Central memory CD8-positive, alpha-beta T cell (primary cell): ENCODE data around the gene ARVCF.
A peak's percentile ranks its signal among the peaks of the same experiment; 100 is the strongest.

ENCODE experiments used
- ATAC-seq: fragments of 150-1000 bp; cut with Tn5 transposase; replicated peaks from 2 replicates; pipeline ENCODE4 v1.10.0; 2022; ENCODE audit warnings: mild to moderate bottlenecking, moderate FRiP score, moderate number of reproducible peaks; ENCODE audit not compliant: poor library complexity, severe bottlenecking; ENCODE audit errors: extremely low read depth
- DNase-seq, 2 donors: peaks; one replicate each; pipeline ENCODE4 v3.0.0; 2021; ENCODE audit warnings: low spot score in 2 of 2
- H3K27ac Mint-ChIP-seq: one replicate; pipeline ENCODE4 v1.8.0; 2022; ENCODE audit warnings: low read depth, mild to moderate bottlenecking, moderate library complexity, mixed read lengths
- H3K27me3 Mint-ChIP-seq: one replicate; pipeline ENCODE4 v1.8.0; 2022; ENCODE audit warnings: mixed read lengths
- H3K36me3 Mint-ChIP-seq: one replicate; pipeline ENCODE4 v1.8.0; 2022; ENCODE audit warnings: mild to moderate bottlenecking, moderate library complexity, mixed read lengths; ENCODE audit not compliant: insufficient read depth
- H3K4me1 Mint-ChIP-seq: one replicate; pipeline ENCODE4 v1.8.0; 2022; ENCODE audit warnings: mixed read lengths
- H3K4me3 Mint-ChIP-seq: one replicate; pipeline ENCODE4 v1.8.0; 2022; ENCODE audit warnings: mild to moderate bottlenecking, moderate library complexity, mixed read lengths
- H3K9me3 Mint-ChIP-seq: one replicate; pipeline ENCODE4 v1.8.0; 2022; ENCODE audit warnings: mixed read lengths

Gene ARVCF

GRCh38 chr22:20022978-20023613, 6.5 kb upstream of the ARVCF start:
- H3K27ac Mint-ChIP-seq: no peak overlapping the region
- DNase-seq (no peak), ATAC-seq (no peak)
- H3K4me1 Mint-ChIP-seq: peaks cover 58% of the 10 kb centered on the region
- no peaks in the 10 kb centered on the region for H3K9me3 Mint-ChIP-seq
- no peaks in the 10 kb centered on the region for H3K27me3 Mint-ChIP-seq
- peak overlapping the region; percentile 87 for H3K4me3 Mint-ChIP-seq
- peaks cover 25% of the 10 kb centered on the region for H3K36me3 Mint-ChIP-seq

GRCh38 chr22:20022231-20022977, 5.8 kb upstream of the ARVCF start:
- Mint-ChIP-seq H3K9me3 (no peaks in the 10 kb centered on the region), H3K4me3 (peak overlapping the region; percentile 87), H3K36me3 (peaks cover 25% of the 10 kb centered on the region), H3K4me1 (peaks cover 58% of the 10 kb centered on the region), H3K27me3 (no peaks in the 10 kb centered on the region), H3K27ac (peak overlapping the region; percentile 88)
- DNase-seq: no peak
- ATAC-seq: no peak

- DNase-seq: no peak
- peaks cover 50% of the 10 kb centered on the region for H3K4me1 Mint-ChIP-seq
- no peak for ATAC-seq
- peaks cover 21% of the 10 kb centered on the region for H3K36me3 Mint-ChIP-seq
- H3K9me3 Mint-ChIP-seq: no peaks in the 10 kb centered on the region
- peak overlapping the region; percentile 87 for H3K4me3 Mint-ChIP-seq
- peak overlapping the region; percentile 88 for H3K27ac Mint-ChIP-seq
- no peaks in the 10 kb centered on the region for H3K27me3 Mint-ChIP-seq
Measured at GRCh38 chr22:20021196-20022181, 4.9 kb upstream of the ARVCF start.

GRCh38 chr22:20020533-20021195, 4.0 kb upstream of the ARVCF start, which contains the start of gene TANGO2:
Gene TANGO2 (plus strand): TSS chr22:20021110. CDS start chr22:20036799, 15,689 bp downstream.
- Mint-ChIP-seq H3K36me3 (peaks cover 20% of the 10 kb centered on the region), H3K9me3 (no peaks in the 10 kb centered on the region), H3K27me3 (no peaks in the 10 kb centered on the region), H3K4me3 (peak within 1 kb of the TSS; percentile 87), H3K4me1 (peaks cover 42% of the 10 kb centered on the region), H3K27ac (peak within 1 kb of the TSS; percentile 88)
- peak; percentile 89 for DNase-seq
- ATAC-seq: peak; percentile 92

GRCh38 chr22:20019661-20020532, 3.3 kb upstream of the ARVCF start:
- ATAC-seq: no peak
- Mint-ChIP-seq H3K27ac (peak overlapping the region; percentile 88), H3K27me3 (no peaks in the 10 kb centered on the region), H3K4me3 (peak overlapping the region; percentile 87), H3K36me3 (peaks cover 20% of the 10 kb centered on the region), H3K9me3 (no peaks in the 10 kb centered on the region), H3K4me1 (peaks cover 38% of the 10 kb centered on the region)
- DNase-seq: no peak

- Mint-ChIP-seq H3K27ac (no peak overlapping the region), H3K4me1 (peaks cover 25% of the 10 kb centered on the region), H3K36me3 (peaks cover 15% of the 10 kb centered on the region), H3K27me3 (no peaks in the 10 kb centered on the region), H3K9me3 (no peaks in the 10 kb centered on the region), H3K4me3 (peak overlapping the region; percentile 89)
- ATAC-seq (no peak), DNase-seq (no peak)
Measured at GRCh38 chr22:20018001-20018400, 1.4 kb upstream of the ARVCF start.

GRCh38 chr22:20017622-20017958, 967 bp upstream of the ARVCF start:
- Mint-ChIP-seq H3K27me3 (no peaks in the 10 kb centered on the region), H3K4me1 (peaks cover 21% of the 10 kb centered on the region), H3K4me3 (peak overlapping the region; percentile 89), H3K9me3 (no peaks in the 10 kb centered on the region), H3K36me3 (peaks cover 15% of the 10 kb centered on the region), H3K27ac (peak overlapping the region; percentile 46)
- ATAC-seq (no peak), DNase-seq (no peak)

- no peak overlapping the region for H3K27ac Mint-ChIP-seq
- H3K4me1 Mint-ChIP-seq: peaks cover 7% of the 10 kb centered on the region
- no peaks in the 10 kb centered on the region for H3K27me3 Mint-ChIP-seq
- ATAC-seq (no peak), DNase-seq (no peak)
- peak overlapping the region; percentile 89 for H3K4me3 Mint-ChIP-seq
- H3K36me3 Mint-ChIP-seq: peaks cover 11% of the 10 kb centered on the region
- no peaks in the 10 kb centered on the region for H3K9me3 Mint-ChIP-seq
Measured at GRCh38 chr22:20015971-20016733, 471 bp downstream of the ARVCF start.

GRCh38 chr22:20015187-20015625, 1.4 kb downstream of the ARVCF start:
- ATAC-seq: no peak
- Mint-ChIP-seq H3K4me3 (peak overlapping the region; percentile 89), H3K36me3 (peaks cover 8% of the 10 kb centered on the region), H3K27ac (no peak overlapping the region), H3K27me3 (no peaks in the 10 kb centered on the region), H3K9me3 (no peaks in the 10 kb centered on the region), H3K4me1 (peaks cover 2% of the 10 kb centered on the region)
- DNase-seq: no peak

GRCh38 chr22:20014526-20015186, 2.0 kb downstream of the ARVCF start:
- ATAC-seq (no peak), DNase-seq (no peak)
- Mint-ChIP-seq H3K4me3 (peak overlapping the region; percentile 89), H3K4me1 (no peaks in the 10 kb centered on the region), H3K36me3 (peaks cover 8% of the 10 kb centered on the region), H3K27ac (no peak overlapping the region), H3K27me3 (no peaks in the 10 kb centered on the region), H3K9me3 (no peaks in the 10 kb centered on the region)
